ES-I3 (cell line): Measurements from ENCODE around the gene C10orf67.
"Not testable (repeated sequence)": the region's sequence is repeated elsewhere in the genome, so short reads cannot be mapped to it uniquely, and the experiment has no call there.

Experiments
- H3K36me3 ChIP-seq: 2 replicates; pipeline ENCODE4 v1.6.1; 2013; ENCODE audit warnings: mild to moderate bottlenecking, low read length, control low read depth, moderate library complexity; ENCODE audit not compliant: insufficient read depth
- H3K4me1 ChIP-seq: 2 replicates; pipeline ENCODE4 v1.6.1; 2013; ENCODE audit warnings: mild to moderate bottlenecking, control low read depth, low read length; ENCODE audit not compliant: insufficient read depth
- H3K9ac ChIP-seq: 2 replicates; pipeline ENCODE4 v1.6.1; 2013; ENCODE audit warnings: low read depth, mild to moderate bottlenecking, low read length, moderate library complexity
- H3K9me3 ChIP-seq: 2 replicates; pipeline ENCODE4 v1.6.1; 2013; ENCODE audit warnings: mild to moderate bottlenecking, low read length, moderate library complexity; ENCODE audit not compliant: control insufficient read depth, insufficient read depth

Gene C10orf67

GRCh38 chr10:23284674-23285335 lies 59.8 kb downstream of the C10orf67 start:
- Histone ChIP-seq H3K9me3 (no peaks in the 10 kb centered on the region), H3K9ac (no peak overlapping the region), H3K4me1 (no peaks in the 10 kb centered on the region; the same call in 1 of the 2 replicates), H3K36me3 (no peaks in the 10 kb centered on the region)

- Histone ChIP-seq H3K9me3 (no peaks in the 10 kb centered on the region), H3K9ac (no peak overlapping the region), H3K4me1 (no peaks in the 10 kb centered on the region; the same call in 1 of the 2 replicates)
These were observed 60.4 kb downstream of the C10orf67 start for GRCh38 chr10:23284155-23284554.

GRCh38 chr10:23283680-23284079 lies 60.9 kb downstream of the C10orf67 start:
- Histone ChIP-seq H3K9me3 (no peaks in the 10 kb centered on the region), H3K36me3 (no peaks in the 10 kb centered on the region), H3K4me1 (no peaks in the 10 kb centered on the region; the same call in 1 of the 2 replicates), H3K9ac (no peak overlapping the region)

More at GRCh38 chr10:23284155-23284554, 60.4 kb downstream of the C10orf67 start:
- H3K36me3 ChIP-seq = no peaks in the 10 kb centered on the region

GRCh38 chr10:23281044-23281433 lies 63.6 kb downstream of the C10orf67 start:
- Histone ChIP-seq H3K4me1 (no peaks in the 10 kb centered on the region; the same call in 1 of the 2 replicates), H3K9ac (no peak overlapping the region), H3K36me3 (no peaks in the 10 kb centered on the region), H3K9me3 (no peaks in the 10 kb centered on the region)

- no peaks in the 10 kb centered on the region; the same call in 1 of the 2 replicates for H3K4me1 ChIP-seq
- H3K9ac ChIP-seq = no peak overlapping the region
- H3K9me3 ChIP-seq = no peaks in the 10 kb centered on the region
- no peaks in the 10 kb centered on the region for H3K36me3 ChIP-seq
These were observed 64.1 kb downstream of the C10orf67 start for GRCh38 chr10:23280419-23281043.

GRCh38 chr10:23275355-23275754 lies 69.2 kb downstream of the C10orf67 start:
- Histone ChIP-seq H3K9me3 (no peaks in the 10 kb centered on the region), H3K9ac (no peak overlapping the region), H3K4me1 (no peaks in the 10 kb centered on the region), H3K36me3 (no peaks in the 10 kb centered on the region)

GRCh38 chr10:23274179-23274578 lies 70.4 kb downstream of the C10orf67 start:
- not testable (repeated sequence) for H3K4me1 ChIP-seq, H3K36me3 ChIP-seq, H3K9me3 ChIP-seq, H3K9ac ChIP-seq

GRCh38 chr10:23270531-23270930 lies 74.1 kb downstream of the C10orf67 start:
- H3K9me3 ChIP-seq = no peaks in the 10 kb centered on the region
- no peak overlapping the region for H3K9ac ChIP-seq
- H3K4me1 ChIP-seq = no peaks in the 10 kb centered on the region
- H3K36me3 ChIP-seq = no peaks in the 10 kb centered on the region

- H3K9me3 ChIP-seq = no peaks in the 10 kb centered on the region
- H3K36me3 ChIP-seq = no peaks in the 10 kb centered on the region
- no peaks in the 10 kb centered on the region for H3K4me1 ChIP-seq
- H3K9ac ChIP-seq = no peak overlapping the region
These were observed 81.0 kb downstream of the C10orf67 start for GRCh38 chr10:23263441-23264164.

- Histone ChIP-seq H3K4me1 (no peaks in the 10 kb centered on the region), H3K9me3 (no peaks in the 10 kb centered on the region), H3K36me3 (no peaks in the 10 kb centered on the region), H3K9ac (no peak overlapping the region)
These were observed 81.7 kb downstream of the C10orf67 start for GRCh38 chr10:23262928-23263327.

- H3K4me1 ChIP-seq = no peaks in the 10 kb centered on the region
- no peak overlapping the region for H3K9ac ChIP-seq
- H3K36me3 ChIP-seq = no peaks in the 10 kb centered on the region
- no peaks in the 10 kb centered on the region for H3K9me3 ChIP-seq
These were observed 86.1 kb downstream of the C10orf67 start for GRCh38 chr10:23258516-23258915.

- Histone ChIP-seq H3K4me1 (no peaks in the 10 kb centered on the region), H3K36me3 (no peaks in the 10 kb centered on the region), H3K9ac (no peak overlapping the region), H3K9me3 (no peaks in the 10 kb centered on the region)
These were observed 90.8 kb downstream of the C10orf67 start for GRCh38 chr10:23253780-23254179.

GRCh38 chr10:23252859-23253258 lies 91.7 kb downstream of the C10orf67 start:
- H3K9me3 ChIP-seq, H3K9ac ChIP-seq, H3K4me1 ChIP-seq, H3K36me3 ChIP-seq: not testable (repeated sequence)

- H3K36me3 ChIP-seq, H3K4me1 ChIP-seq, H3K9me3 ChIP-seq, H3K9ac ChIP-seq: not testable (repeated sequence)
These were observed 102.8 kb downstream of the C10orf67 start for GRCh38 chr10:23241779-23242178.

GRCh38 chr10:23238015-23238414 lies 106.6 kb downstream of the C10orf67 start:
- Histone ChIP-seq H3K9ac (no peak overlapping the region), H3K4me1 (no peaks in the 10 kb centered on the region), H3K36me3 (no peaks in the 10 kb centered on the region)

More at GRCh38 chr10:23238015-23238414, 106.6 kb downstream of the C10orf67 start:
- no peaks in the 10 kb centered on the region for H3K9me3 ChIP-seq
